Measurements from ENCODE around the gene TMEM200A. TPM values are rescaled to one million over a fixed set of nuclear protein-coding genes. Genes with fewer than 3 reads are reported as not detected.

The TMEM200A gene
- total RNA-seq, 1 donor from 2014 or later = 12.8 TPM

DNA sequence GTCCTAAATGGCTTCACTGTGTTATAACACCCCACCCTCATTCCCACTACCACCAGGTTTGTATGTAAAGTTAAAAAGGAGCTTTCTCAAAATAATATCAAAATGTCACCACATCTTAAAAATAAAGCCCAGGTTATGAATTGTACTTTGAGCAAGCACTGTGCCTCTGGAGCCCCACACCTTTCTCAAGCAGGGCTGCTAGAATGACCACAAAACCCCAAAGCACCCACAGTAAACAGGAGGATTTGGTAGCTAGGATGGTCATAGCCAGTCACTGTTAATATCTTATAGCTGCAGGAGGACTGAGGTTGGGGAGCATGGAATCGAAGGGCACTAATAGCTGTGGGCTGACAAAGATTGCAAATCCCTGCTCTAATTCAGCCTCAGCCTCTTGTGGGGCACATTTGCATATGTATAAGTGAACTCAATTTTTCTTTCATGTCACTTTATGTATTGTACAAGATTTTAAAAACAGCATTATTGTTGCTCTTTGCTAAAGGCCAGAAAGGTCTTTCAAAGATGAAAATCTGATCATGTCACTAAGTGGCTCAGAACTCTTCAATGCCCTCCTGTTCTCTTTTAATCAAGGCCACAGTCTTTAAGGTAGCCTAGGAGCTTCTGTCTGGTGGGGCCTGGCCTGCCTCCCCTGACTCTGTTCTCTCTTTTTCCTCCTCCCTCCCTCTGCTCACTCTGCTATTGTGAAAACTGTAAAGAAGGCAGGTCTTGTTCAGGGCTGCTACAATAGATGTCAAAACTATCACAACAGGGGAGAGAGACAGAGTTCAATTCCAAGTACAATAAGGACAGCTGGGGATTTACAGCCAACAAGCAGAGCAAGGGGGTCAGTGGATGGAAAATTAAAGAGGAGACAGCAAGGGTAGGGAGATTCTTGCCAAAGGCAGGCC lies 101.6 kb downstream of the TMEM200A start:
- Histone ChIP-seq H3F3A (ENCODE audit: low read depth) (no peaks in the 10 kb centered on the region), H3K27ac (no peak overlapping the region), H2AFZ (replicated peaks) (no peak overlapping the region), H3K9ac (no peak overlapping the region), H3K27me3 (no peaks in the 10 kb centered on the region), H3K4me2 (no peak overlapping the region), H3K36me3 (no peaks in the 10 kb centered on the region), H3K4me3 (no peak overlapping the region), H3K79me2 (ENCODE audit: low read depth) (no peaks in the 10 kb centered on the region), H4K20me1 (ENCODE audit: low read depth) (no peaks in the 10 kb centered on the region), H3K9me3 (ENCODE audit: low read depth) (no peaks in the 10 kb centered on the region), H3K4me1 (no peaks in the 10 kb centered on the region)
- no peak for DNase-seq (ENCODE audit: low spot score)
- Mint-ChIP-seq H3K27ac (no peak overlapping the region), H3K36me3 (no peaks in the 10 kb centered on the region), H3K4me3 (no peak overlapping the region), H3K4me1 (peaks cover 32% of the 10 kb centered on the region), H3K9me3 (no peaks in the 10 kb centered on the region), H3K27me3 (ENCODE audit: insufficient read depth, low read depth) (peaks cover 10% of the 10 kb centered on the region)
- TF ChIP-seq, protein P1, sequence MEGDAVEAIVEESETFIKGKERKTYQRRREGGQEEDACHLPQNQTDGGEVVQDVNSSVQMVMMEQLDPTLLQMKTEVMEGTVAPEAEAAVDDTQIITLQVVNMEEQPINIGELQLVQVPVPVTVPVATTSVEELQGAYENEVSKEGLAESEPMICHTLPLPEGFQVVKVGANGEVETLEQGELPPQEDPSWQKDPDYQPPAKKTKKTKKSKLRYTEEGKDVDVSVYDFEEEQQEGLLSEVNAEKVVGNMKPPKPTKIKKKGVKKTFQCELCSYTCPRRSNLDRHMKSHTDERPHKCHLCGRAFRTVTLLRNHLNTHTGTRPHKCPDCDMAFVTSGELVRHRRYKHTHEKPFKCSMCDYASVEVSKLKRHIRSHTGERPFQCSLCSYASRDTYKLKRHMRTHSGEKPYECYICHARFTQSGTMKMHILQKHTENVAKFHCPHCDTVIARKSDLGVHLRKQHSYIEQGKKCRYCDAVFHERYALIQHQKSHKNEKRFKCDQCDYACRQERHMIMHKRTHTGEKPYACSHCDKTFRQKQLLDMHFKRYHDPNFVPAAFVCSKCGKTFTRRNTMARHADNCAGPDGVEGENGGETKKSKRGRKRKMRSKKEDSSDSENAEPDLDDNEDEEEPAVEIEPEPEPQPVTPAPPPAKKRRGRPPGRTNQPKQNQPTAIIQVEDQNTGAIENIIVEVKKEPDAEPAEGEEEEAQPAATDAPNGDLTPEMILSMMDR (IDR thresholded peaks at IDR 0.05) = no peak
- TF ChIP-seq EZH2 (IDR thresholded peaks at IDR 0.05) (no peak), EZH2phosphoT487 (IDR thresholded peaks at IDR 0.05) (no peak)

DNA sequence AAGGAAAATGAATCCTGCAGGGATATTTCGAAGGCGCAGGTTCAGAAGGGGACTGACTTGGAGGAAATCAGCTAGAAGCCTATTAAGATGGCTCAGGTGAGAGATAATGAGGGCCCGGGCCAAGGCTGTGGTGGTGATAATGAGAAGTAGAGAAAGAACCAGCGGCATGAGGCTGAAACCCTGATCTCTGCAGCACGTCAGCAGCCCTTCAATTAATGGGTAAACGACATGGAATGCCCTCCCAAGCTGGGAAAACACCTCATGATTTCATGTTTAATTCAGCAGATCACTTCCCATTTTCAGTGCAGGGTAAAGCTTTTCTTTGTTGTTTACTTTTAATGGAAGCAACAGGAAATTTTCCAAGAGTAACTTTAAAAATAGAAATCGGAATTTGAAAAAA lies 104.9 kb downstream of the TMEM200A start:
- Mint-ChIP-seq H3K36me3 (no peaks in the 10 kb centered on the region), H3K9me3 (peaks cover 5% of the 10 kb centered on the region), H3K4me1 (peaks cover 28% of the 10 kb centered on the region), H3K27me3 (ENCODE audit: insufficient read depth, low read depth) (peaks cover 8% of the 10 kb centered on the region), H3K27ac (no peak overlapping the region), H3K4me3 (no peak overlapping the region)
- no peak overlapping the region for H3K27ac ChIP-seq
- H3K27me3 ChIP-seq = no peaks in the 10 kb centered on the region
- TF ChIP-seq EZH2phosphoT487 (IDR thresholded peaks at IDR 0.05) (no peak), EZH2 (IDR thresholded peaks at IDR 0.05) (no peak)
- TF ChIP-seq, protein P1 (IDR thresholded peaks at IDR 0.05) = no peak
- no peak overlapping the region for H3K9ac ChIP-seq
- H3K4me2 ChIP-seq = no peak overlapping the region
- H2AFZ ChIP-seq (replicated peaks) = no peak overlapping the region
- no peaks in the 10 kb centered on the region for H3K9me3 ChIP-seq (ENCODE audit: low read depth)
- H4K20me1 ChIP-seq (ENCODE audit: low read depth) = no peaks in the 10 kb centered on the region
- no peaks in the 10 kb centered on the region for H3K4me1 ChIP-seq
- H3K36me3 ChIP-seq = no peaks in the 10 kb centered on the region
- no peak overlapping the region for H3K4me3 ChIP-seq
- H3F3A ChIP-seq (ENCODE audit: low read depth) = no peaks in the 10 kb centered on the region
- no peaks in the 10 kb centered on the region for H3K79me2 ChIP-seq (ENCODE audit: low read depth)
- DNase-seq (ENCODE audit: low spot score) = no peak

DNA sequence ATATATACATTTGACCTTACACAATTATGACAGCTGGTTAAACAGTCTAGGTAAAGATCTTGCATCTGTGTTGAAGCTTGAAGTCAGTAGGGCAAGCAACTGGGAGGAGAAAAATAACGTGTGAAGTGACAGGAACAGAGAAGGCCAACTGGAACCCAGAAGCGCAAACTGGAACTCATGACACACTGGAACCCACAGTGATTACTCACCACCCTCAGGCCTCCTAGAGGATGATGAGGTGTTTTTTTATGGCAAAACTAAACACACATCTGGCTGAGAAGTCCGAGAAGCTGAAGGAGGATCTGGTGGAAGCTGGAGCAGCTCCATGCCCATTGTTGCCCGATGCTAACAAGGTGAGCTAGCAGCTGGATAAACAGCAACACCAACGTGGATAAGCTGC lies 108.1 kb downstream of the TMEM200A start:
- no peaks in the 10 kb centered on the region for H3K4me1 Mint-ChIP-seq
- Histone ChIP-seq H3K79me2 (ENCODE audit: low read depth) (no peaks in the 10 kb centered on the region), H3K4me3 (no peak overlapping the region), H3K27me3 (no peaks in the 10 kb centered on the region), H3K9ac (no peak overlapping the region), H3F3A (ENCODE audit: low read depth) (no peaks in the 10 kb centered on the region), H3K9me3 (ENCODE audit: low read depth) (no peaks in the 10 kb centered on the region), H3K4me2 (no peak overlapping the region), H3K36me3 (no peaks in the 10 kb centered on the region), H3K27ac (no peak overlapping the region), H2AFZ (replicated peaks) (no peak overlapping the region), H3K4me1 (no peaks in the 10 kb centered on the region), H4K20me1 (ENCODE audit: low read depth) (no peaks in the 10 kb centered on the region)
- no peak overlapping the region for H3K27ac Mint-ChIP-seq
- TF ChIP-seq, protein P1 (IDR thresholded peaks at IDR 0.05) = no peak
- TF ChIP-seq EZH2 (IDR thresholded peaks at IDR 0.05) = no peak
- TF ChIP-seq EZH2phosphoT487 (IDR thresholded peaks at IDR 0.05) = no peak
- H3K4me3 Mint-ChIP-seq = no peak overlapping the region
- H3K27me3 Mint-ChIP-seq (ENCODE audit: insufficient read depth, low read depth) = peaks cover 6% of the 10 kb centered on the region
- H3K9me3 Mint-ChIP-seq = peaks cover 10% of the 10 kb centered on the region
- no peaks in the 10 kb centered on the region for H3K36me3 Mint-ChIP-seq
- no peak for DNase-seq (ENCODE audit: low spot score)
